IMR-90 (cell line): ENCODE data around the gene OTOG. TPM values are rescaled to one million over a fixed set of nuclear protein-coding genes. Genes with fewer than 3 reads are reported as not detected.

ENCODE experiments used
- ATAC-seq: fragments of 200-7000 bp; cut with Tn5 transposase; 2 replicates; pipeline ENCODE4 v1.9.1; 2020; ENCODE audit warnings: low read depth, mild to moderate bottlenecking, moderate library complexity
- BruUV-seq: library from RNA; stranded (reverse); fragments of 400-500 nt; replicated peaks from 2 replicates; lab custom pipeline; 2021; lab: Mats Ljungman, UMichigan
- CTCF ChIA-PET: fragments of 300-600 bp; formaldehyde crosslinking; extraction: SDS; loops from one replicate; lab custom pipeline; 2021; ENCODE audit warnings: antibody characterized with exemption; lab: Yijun Ruan, JAX
- POLR2A ChIA-PET: fragments of 300-600 bp; sonication (Branson Sonifier 250); formaldehyde crosslinking; loops from one replicate; lab custom pipeline; 2022; ENCODE audit warnings: antibody characterized with exemption; ENCODE audit not compliant: unreplicated experiment; lab: Charles Lee
- DNase-seq: peaks from one replicate; pipeline ENCODE4 v3.0.0; 2013
- H2AFZ ChIP-seq: replicated peaks from 2 replicates; pipeline ENCODE3; 2013; ENCODE audit warnings: low read length, mild to moderate bottlenecking; ENCODE audit not compliant: poor library complexity
- H2AK5ac ChIP-seq: 2 replicates; pipeline ENCODE4 v1.6.1; 2013; ENCODE audit warnings: low read depth, low read length, inconsistent platforms
- H2AK9ac ChIP-seq: replicated peaks from 2 replicates; pipeline ENCODE3; 2013; ENCODE audit warnings: mild to moderate bottlenecking, low read depth, low read length, moderate library complexity; ENCODE audit not compliant: poor library complexity
- H2BK120ac ChIP-seq: 2 replicates; pipeline ENCODE4 v1.6.1; 2013; ENCODE audit warnings: low read depth, low read length, inconsistent platforms
- H2BK15ac ChIP-seq: 3 replicates; pipeline ENCODE4 v1.6.1; 2013; ENCODE audit warnings: low read depth, low read length, inconsistent platforms
- H2BK20ac ChIP-seq: 2 replicates; pipeline ENCODE4 v1.6.1; 2013; ENCODE audit warnings: low read depth, mild to moderate bottlenecking, inconsistent platforms, low read length, moderate library complexity
- H2BK5ac ChIP-seq: 2 replicates; pipeline ENCODE4 v1.6.1; 2013; ENCODE audit warnings: mild to moderate bottlenecking, low read depth, low read length, inconsistent platforms; ENCODE audit not compliant: poor library complexity, severe bottlenecking
- H3K14ac ChIP-seq: replicated peaks from 2 replicates; pipeline ENCODE4 v1.6.1; 2013; ENCODE audit warnings: low read depth, low read length, inconsistent platforms
- H3K18ac ChIP-seq: 2 replicates; pipeline ENCODE4 v1.6.1; 2013; ENCODE audit warnings: low read depth, low read length, control low read depth
- H3K23ac ChIP-seq: 2 replicates; pipeline ENCODE4 v1.6.1; 2013; ENCODE audit warnings: low read depth, low read length, inconsistent platforms
- H3K27ac ChIP-seq: 2 replicates; pipeline ENCODE4 v1.5.1; 2013; ENCODE audit warnings: mild to moderate bottlenecking, control low read depth, low read length; ENCODE audit not compliant: insufficient read depth
- H3K27me3 ChIP-seq: 2 replicates; pipeline ENCODE4 v1.6.1; 2013; ENCODE audit warnings: low read length; ENCODE audit not compliant: control insufficient read depth, insufficient read depth
- H3K36me3 ChIP-seq: 2 replicates; pipeline ENCODE4 v1.6.1; 2013; ENCODE audit warnings: low read length, mixed read lengths; ENCODE audit not compliant: control insufficient read depth, insufficient read depth
- H3K4ac ChIP-seq: 2 replicates; pipeline ENCODE4 v1.6.1; 2013; ENCODE audit warnings: low read depth, low read length, inconsistent platforms
- H3K4me1 ChIP-seq: 2 replicates; pipeline ENCODE4 v1.6.1; 2013; ENCODE audit warnings: low read length, mixed read lengths; ENCODE audit not compliant: control insufficient read depth, insufficient read depth
- H3K4me2 ChIP-seq: 2 replicates; pipeline ENCODE4 v1.6.1; 2013; ENCODE audit warnings: low read depth, mild to moderate bottlenecking, control low read depth, low read length, moderate library complexity
- H3K4me3 ChIP-seq: 2 replicates; pipeline ENCODE4 v1.5.1; 2013; ENCODE audit warnings: low read depth, mild to moderate bottlenecking, control low read depth, low read length, moderate library complexity; ENCODE audit not compliant: insufficient read depth
- H3K56ac ChIP-seq: 2 replicates; pipeline ENCODE4 v1.6.1; 2013; ENCODE audit warnings: low read length, inconsistent platforms; ENCODE audit not compliant: insufficient read depth; ENCODE audit errors: extremely low read depth
- H3K79me1 ChIP-seq, 2 experiments: 2 replicates each; pipeline ENCODE4 v1.6.1; 2013; ENCODE audit warnings: low read length in 2 of 2, inconsistent platforms in 1 of 2, low read depth in 1 of 2
- H3K9ac ChIP-seq: 2 replicates; pipeline ENCODE4 v1.6.1; 2013; ENCODE audit warnings: low read depth, low read length, control low read depth
- H3K9me1 ChIP-seq: 2 replicates; pipeline ENCODE4 v1.6.1; 2013; ENCODE audit warnings: low read length, inconsistent platforms; ENCODE audit not compliant: insufficient read depth
- H3K9me3 ChIP-seq: 2 replicates; pipeline ENCODE4 v1.6.1; 2013; ENCODE audit warnings: low read length; ENCODE audit not compliant: control insufficient read depth, insufficient read depth
- H4K20me1 ChIP-seq: 2 replicates; pipeline ENCODE4 v1.6.1; 2013; ENCODE audit warnings: low read length, inconsistent platforms; ENCODE audit not compliant: insufficient read depth
- H4K5ac ChIP-seq: 2 replicates; pipeline ENCODE4 v1.6.1; 2013; ENCODE audit warnings: mild to moderate bottlenecking, low read depth, low read length, control low read depth
- H4K8ac ChIP-seq, 2 experiments: 2 replicates each; pipeline ENCODE4 v1.6.1; 2013; ENCODE audit warnings: low read depth in 2 of 2, low read length in 2 of 2, control low read depth in 1 of 2, inconsistent platforms in 1 of 2
- H4K91ac ChIP-seq: 2 replicates; pipeline ENCODE4 v1.6.1; 2013; ENCODE audit warnings: low read depth, low read length, inconsistent platforms; ENCODE audit not compliant: insufficient read depth
- BHLHE40 ChIP-seq: fragments of 150-350 bp; IDR thresholded peaks from 2 replicates; pipeline ENCODE4 v1.6.1; 2016; ENCODE audit warnings: mild to moderate bottlenecking, low read depth, low read length
- CEBPB ChIP-seq: IDR thresholded peaks from 2 replicates; pipeline ENCODE4 v1.6.1; 2012; ENCODE audit warnings: low read depth, low read length, improper control_type of control experiment
- CHD1 ChIP-seq: IDR thresholded peaks from 2 replicates; pipeline ENCODE4 v1.6.1; 2012; ENCODE audit warnings: low read depth, low read length, improper control_type of control experiment
- CTCF ChIP-seq: conservative IDR thresholded peaks from 2 replicates; pipeline ENCODE4 v1.5.1; 2012; ENCODE audit warnings: mild to moderate bottlenecking, low read depth, low read length, improper control_type of control experiment
- ELK1 ChIP-seq: fragments of 150-350 bp; IDR thresholded peaks from 2 replicates; pipeline ENCODE4 v1.6.1; 2016; ENCODE audit warnings: low read depth, mild to moderate bottlenecking, low read length, moderate library complexity, borderline replicate concordance
- FOS ChIP-seq: fragments of 150-350 bp; IDR thresholded peaks from 2 replicates; pipeline ENCODE4 v1.6.1; 2016; ENCODE audit warnings: low read depth, low read length
- MAFK ChIP-seq: IDR thresholded peaks from 2 replicates; pipeline ENCODE4 v1.6.1; 2012; ENCODE audit warnings: low read depth, low read length, improper control_type of control experiment
- MAZ ChIP-seq: IDR thresholded peaks from 2 replicates; pipeline ENCODE4 v1.6.1; 2012; ENCODE audit warnings: low read depth, mild to moderate bottlenecking, low read length, improper control_type of control experiment, moderate library complexity, borderline replicate concordance
- NFE2L2 ChIP-seq: fragments of 150-350 bp; IDR thresholded peaks from 2 replicates; pipeline ENCODE4 v1.6.1; 2016; ENCODE audit warnings: low read depth, mild to moderate bottlenecking, low read length
- POLR2A ChIP-seq: IDR thresholded peaks from 2 replicates; pipeline ENCODE4 v1.6.1; 2012; ENCODE audit warnings: mild to moderate bottlenecking, low read depth, low read length
- RCOR1 ChIP-seq: IDR thresholded peaks from 2 replicates; pipeline ENCODE4 v1.6.1; 2012; ENCODE audit warnings: mild to moderate bottlenecking, low read length, improper control_type of control experiment; ENCODE audit not compliant: insufficient replicate concordance
- RFX5 ChIP-seq: IDR thresholded peaks from 2 replicates; pipeline ENCODE4 v1.8.0; 2012; ENCODE audit warnings: low read depth, mild to moderate bottlenecking, low read length, moderate library complexity
- SMC3 ChIP-seq: fragments of 150-350 bp; IDR thresholded peaks from 2 replicates; pipeline ENCODE4 v1.6.1; 2016; ENCODE audit warnings: low read depth, mild to moderate bottlenecking, antibody characterized with exemption, low read length, moderate library complexity
- WGBS, 2 experiments: methylation state at CpG; one replicate each; pipeline versions ENCODE4 v1.1.5 to v1.1.7; 2013; ENCODE audit warnings: missing lambda C conversion rate in 2 of 2; ENCODE audit not compliant: insufficient read length in 1 of 2; ENCODE audit errors: extremely low coverage in 2 of 2; 5-methylcytosine and 5-hydroxymethylcytosine counted together
- dilution Hi-C: fragments of 300-500 bp; cut with HindIII; formaldehyde crosslinking; loops from one replicate; pipeline ENCODE4 v1.14.3; 2018; ENCODE audit warnings: low sequenced_read_pairs; ENCODE audit not compliant: unreplicated experiment
- in situ Hi-C: fragments of 300-500 bp; cut with MboI; formaldehyde crosslinking; loops from 3 replicates; pipeline ENCODE4 v1.14.3; 2019; ENCODE audit warnings: low sequenced_read_pairs, inconsistent platforms, mixed read lengths
- intact Hi-C: fragments of 100-400 bp; cut with micrococcal nuclease; formaldehyde crosslinking; loops from 2 replicates; pipeline ENCODE4 v1.10.0; 2022
- polyA plus RNA-seq, 3 experiments: library from polyadenylated mRNA; depleted of rRNA; stranded (reverse); fragments of >200 nt; gene quantifications; 2 replicates each; pipeline ENCODE4 v1.2.3, GENCODE V29; 2012; ENCODE audit warnings: low replicate concordance in 1 of 3
- total RNA-seq: library from RNA; depleted of rRNA; stranded (reverse); fragments of >200 nt; gene quantifications from 2 replicates; pipeline ENCODE4 v1.2.3, GENCODE V29; 2012

Gene OTOG
- total and polyA plus RNA-seq, 2 of the 4 experiments (the other 2 are of a cell fraction) = not detected

GRCh38 chr11:17578296-17578695, 31.2 kb downstream of the OTOG start:
- dilution Hi-C loops = no loop called here
- Histone ChIP-seq H2BK5ac (no peak overlapping the region), H3K9me1 (no peaks in the 10 kb centered on the region), H3K9ac (no peak overlapping the region), H3K79me1 (no peaks in the 10 kb centered on the region), H4K91ac (no peak overlapping the region), H4K8ac (no peak overlapping the region), H4K20me1 (no peaks in the 10 kb centered on the region), H2AK5ac (no peak overlapping the region), H3K56ac (no peak overlapping the region), H3K4me1 (no peaks in the 10 kb centered on the region), H2BK120ac (no peak overlapping the region), H3K9me3 (no peaks in the 10 kb centered on the region), H3K36me3 (no peaks in the 10 kb centered on the region), H3K4me2 (no peak overlapping the region), H2BK20ac (no peak overlapping the region), H2BK15ac (no peak overlapping the region), H3K14ac (no peak overlapping the region), H3K18ac (no peak overlapping the region), H2AFZ (peak overlapping the region; percentile 11), H3K27ac (no peak overlapping the region), H3K4ac (no peak overlapping the region), H2AK9ac (no peak overlapping the region), H3K4me3 (no peak overlapping the region), H4K5ac (no peak overlapping the region), H3K23ac (no peak overlapping the region), H3K27me3 (0 out of 2 replicates have a peak, but pooled peaks cover 1% of the 10 kb centered on the region)
- in situ Hi-C loops = no loop called here
- no TSS peak for BruUV-seq
- ATAC-seq (no peak), DNase-seq (no peak)
- ChIA-PET CTCF (no interaction called here), POLR2A (no interaction called here)
- intact Hi-C loops = no loop called here
- no peak for TF ChIP-seq NFE2L2
- no peak for TF ChIP-seq ELK1
- no peak for TF ChIP-seq MAFK
- no peak for TF ChIP-seq RFX5
- no peak for TF ChIP-seq FOS
- no peak for TF ChIP-seq RCOR1
- TF ChIP-seq SMC3 = no peak
- no peak for TF ChIP-seq CTCF
- no peak for TF ChIP-seq BHLHE40
- no peak for TF ChIP-seq CEBPB
- no peak for TF ChIP-seq CHD1
- TF ChIP-seq MAZ = no peak
- TF ChIP-seq POLR2A = no peak
- no CpG with 5 or more reads among the region's 11 CpGs for WGBS, 2 experiments
